ENCODE data around the gene VOPP1.

Gene VOPP1

GRCh38 chr7:55576753-55577152 lies 4.5 kb upstream of the VOPP1 start:
- no peak for DNase-seq (ENCODE audit: low read depth)

GRCh38 chr7:55575733-55576132 lies 3.4 kb upstream of the VOPP1 start:
- DNase-seq (ENCODE audit: low read depth): no peak

- DNase-seq (ENCODE audit: low read depth): no peak
These were observed 2.8 kb upstream of the VOPP1 start for GRCh38 chr7:55575098-55575497.

- no peak for DNase-seq (ENCODE audit: low read depth)
These were observed 1.9 kb upstream of the VOPP1 start for GRCh38 chr7:55574051-55574717.

- no peak for DNase-seq (ENCODE audit: low read depth)
These were observed 1.1 kb upstream of the VOPP1 start for GRCh38 chr7:55573234-55573900.

GRCh38 chr7:55571511-55572377 lies 558 bp downstream of the VOPP1 start:
- DNase-seq (ENCODE audit: low read depth): no peak

GRCh38 chr7:55570939-55571338 lies 1.4 kb downstream of the VOPP1 start:
- DNase-seq (ENCODE audit: low read depth): no peak

GRCh38 chr7:55570218-55570873 lies 2.0 kb downstream of the VOPP1 start:
- DNase-seq (ENCODE audit: low read depth): no peak

GRCh38 chr7:55569797-55570196 lies 2.5 kb downstream of the VOPP1 start:
- DNase-seq (ENCODE audit: low read depth): no peak

- no peak for DNase-seq (ENCODE audit: low read depth)
These were observed 3.0 kb downstream of the VOPP1 start for GRCh38 chr7:55569269-55569663.

GRCh38 chr7:55568613-55569268 lies 3.6 kb downstream of the VOPP1 start:
- no peak for DNase-seq (ENCODE audit: low read depth)

GRCh38 chr7:55567571-55567970 lies 4.7 kb downstream of the VOPP1 start:
- no peak for DNase-seq (ENCODE audit: low read depth)

- DNase-seq (ENCODE audit: low read depth): no peak
These were observed 6.6 kb downstream of the VOPP1 start for GRCh38 chr7:55565681-55566080.

- DNase-seq (ENCODE audit: low read depth): no peak
These were observed 8.5 kb downstream of the VOPP1 start for GRCh38 chr7:55563596-55564325.

- no peak for DNase-seq (ENCODE audit: low read depth)
These were observed 10.6 kb downstream of the VOPP1 start for GRCh38 chr7:55561690-55562089.

- no peak for DNase-seq (ENCODE audit: low read depth)
These were observed 13.1 kb downstream of the VOPP1 start for GRCh38 chr7:55558962-55559920.

- DNase-seq (ENCODE audit: low read depth): no peak
These were observed 14.6 kb downstream of the VOPP1 start for GRCh38 chr7:55557666-55558188.

- no peak for DNase-seq (ENCODE audit: low read depth)
These were observed 15.8 kb downstream of the VOPP1 start for GRCh38 chr7:55556492-55556891.

- DNase-seq (ENCODE audit: low read depth): no peak
These were observed 16.3 kb downstream of the VOPP1 start for GRCh38 chr7:55556031-55556430.

GRCh38 chr7:55555160-55555559 lies 17.1 kb downstream of the VOPP1 start:
- no peak for DNase-seq (ENCODE audit: low read depth)
